ENCODE measurements around the gene RABGGTA.

RABGGTA gene

GRCh38 chr14:24216345-24216699 is 55.1 kb downstream of the RABGGTA start:
- no peak for DNase-seq (ENCODE audit: low spot score)
